WTC11 (cell line): ENCODE data around the gene BAK1. TPM values are rescaled to one million over a fixed set of nuclear protein-coding genes. Genes with fewer than 3 reads are reported as not detected.

Experiments used
- ATAC-seq: fragments of 200-7000 bp; cut with Tn5 transposase; 2 replicates; pipeline ENCODE4 v1.10.0; 2021; ENCODE audit warnings: mild to moderate bottlenecking, moderate library complexity
- CTCF ChIA-PET: fragments of 300-600 bp; sonication (Branson Sonifier 250); formaldehyde crosslinking; loops from one replicate; lab custom pipeline; 2021; ENCODE audit warnings: antibody characterized with exemption; lab: Charles Lee
- POLR2A ChIA-PET: fragments of 350-600 bp; sonication (Branson Sonifier 250); formaldehyde crosslinking; loops from one replicate; lab custom pipeline; 2021; ENCODE audit warnings: antibody characterized with exemption; lab: Charles Lee
- DNase-seq: peaks from one replicate; pipeline ENCODE4 v3.0.0; 2021; ENCODE audit warnings: low spot score
- H3K27ac Mint-ChIP-seq: 2 replicates; pipeline ENCODE4 v1.8.0; 2021; ENCODE audit warnings: mixed read lengths
- H3K27me3 Mint-ChIP-seq: 2 replicates; pipeline ENCODE4 v1.8.0; 2021; ENCODE audit warnings: low read depth, mild to moderate bottlenecking, moderate library complexity, mixed read lengths
- H3K36me3 Mint-ChIP-seq: 2 replicates; pipeline ENCODE4 v1.8.0; 2021; ENCODE audit warnings: mixed read lengths
- H3K4me1 Mint-ChIP-seq: 2 replicates; pipeline ENCODE4 v1.8.0; 2022; ENCODE audit warnings: mixed read lengths
- H3K4me3 Mint-ChIP-seq: 2 replicates; pipeline ENCODE4 v1.8.0; 2021; ENCODE audit warnings: mild to moderate bottlenecking, moderate library complexity, mixed read lengths
- H3K9me3 Mint-ChIP-seq: 2 replicates; pipeline ENCODE4 v1.8.0; 2021; ENCODE audit warnings: mixed read lengths
- ATF1 ChIP-seq: sonication (generic); formaldehyde crosslinking; IDR thresholded peaks from 2 replicates; pipeline ENCODE4 v1.8.1; 2023; ENCODE audit warnings: mild to moderate bottlenecking, moderate library complexity, missing genetic modification reagents
- ATF6 ChIP-seq: sonication (generic); formaldehyde crosslinking; IDR thresholded peaks from 2 replicates; pipeline ENCODE4 v1.8.1; 2023; ENCODE audit warnings: mild to moderate bottlenecking, missing genetic modification reagents
- ERG ChIP-seq: fragments of 250-450 bp; sonication (Bioruptor Pico); IDR thresholded peaks from 2 replicates; pipeline ENCODE4 v1.8.0; 2021; ENCODE audit warnings: mild to moderate bottlenecking
- FOXP1 ChIP-seq: sonication (generic); formaldehyde crosslinking; IDR thresholded peaks from 2 replicates; pipeline ENCODE4 v1.8.0; 2022; ENCODE audit warnings: missing genetic modification reagents, mild to moderate bottlenecking, moderate library complexity, borderline replicate concordance
- GRHL2 ChIP-seq: fragments of 250-450 bp; sonication (Bioruptor Pico); IDR thresholded peaks from 2 replicates; pipeline ENCODE4 v1.8.0; 2022; ENCODE audit warnings: mild to moderate bottlenecking, moderate library complexity; ENCODE audit not compliant: insufficient replicate concordance, severe bottlenecking
- TCF7 ChIP-seq: sonication (generic); formaldehyde crosslinking; IDR thresholded peaks from 2 replicates; pipeline ENCODE4 v1.8.0; 2022; ENCODE audit warnings: mild to moderate bottlenecking, low read depth, missing genetic modification reagents, moderate library complexity
- ZBTB43 ChIP-seq: sonication (generic); formaldehyde crosslinking; IDR thresholded peaks from 2 replicates; pipeline ENCODE4 v1.8.1; 2023; ENCODE audit warnings: mild to moderate bottlenecking, missing genetic modification reagents
- ZNF317 ChIP-seq: sonication (generic); formaldehyde crosslinking; IDR thresholded peaks from 2 replicates; pipeline ENCODE4 v1.8.1; 2023; ENCODE audit warnings: low read depth, mild to moderate bottlenecking, moderate library complexity, missing genetic modification reagents, borderline replicate concordance
- ZNF425 ChIP-seq: fragments of 250-450 bp; sonication (Bioruptor Pico); conservative IDR thresholded peaks from 2 replicates; pipeline ENCODE4 v1.9.0; 2021; ENCODE audit warnings: mild to moderate bottlenecking
- total RNA-seq: library from RNA; stranded (reverse); gene quantifications from 3 replicates; pipeline ENCODE4 v1.2.3, GENCODE V29; 2021
- TF ChIP-seq, protein P1 (sequence below): sonication (generic); formaldehyde crosslinking; IDR thresholded peaks from 2 replicates; pipeline ENCODE4 v1.8.1; 2022; ENCODE audit warnings: low read depth, mild to moderate bottlenecking, moderate library complexity, missing genetic modification reagents, borderline replicate concordance
- TF ChIP-seq, protein P2 (sequence below): sonication (generic); formaldehyde crosslinking; IDR thresholded peaks from 2 replicates; pipeline ENCODE4 v1.8.1; 2023; ENCODE audit warnings: mild to moderate bottlenecking, moderate library complexity, missing genetic modification reagents

The BAK1 gene
- total RNA-seq, 1 experiment from 2014 or later = 40.5 TPM

GRCh38 chr6:33579828-33580714 is at the start of gene BAK1 (continued):
- TF ChIP-seq, protein P1, sequence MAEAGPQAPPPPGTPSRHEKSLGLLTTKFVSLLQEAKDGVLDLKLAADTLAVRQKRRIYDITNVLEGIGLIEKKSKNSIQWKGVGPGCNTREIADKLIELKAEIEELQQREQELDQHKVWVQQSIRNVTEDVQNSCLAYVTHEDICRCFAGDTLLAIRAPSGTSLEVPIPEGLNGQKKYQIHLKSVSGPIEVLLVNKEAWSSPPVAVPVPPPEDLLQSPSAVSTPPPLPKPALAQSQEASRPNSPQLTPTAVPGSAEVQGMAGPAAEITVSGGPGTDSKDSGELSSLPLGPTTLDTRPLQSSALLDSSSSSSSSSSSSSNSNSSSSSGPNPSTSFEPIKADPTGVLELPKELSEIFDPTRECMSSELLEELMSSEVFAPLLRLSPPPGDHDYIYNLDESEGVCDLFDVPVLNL (CRISPR knock-in tag) = no peak
- TF ChIP-seq GRHL2 (CRISPR knock-in tag) (no peak), TCF7 (CRISPR knock-in tag) (no peak; the same call in 1 of the 2 replicates), ATF1 (CRISPR knock-in tag) (no peak), ATF6 (CRISPR knock-in tag) (no peak), ZNF425 (CRISPR knock-in tag) (no peak), ZBTB43 (CRISPR knock-in tag) (no peak; the same call in 1 of the 2 replicates), ERG (CRISPR knock-in tag) (no peak), ZNF317 (CRISPR knock-in tag) (no peak), FOXP1 (CRISPR knock-in tag) (0 out of 2 replicates have a peak, but pooled peaks have one; percentile 67)
- TF ChIP-seq, protein P2, sequence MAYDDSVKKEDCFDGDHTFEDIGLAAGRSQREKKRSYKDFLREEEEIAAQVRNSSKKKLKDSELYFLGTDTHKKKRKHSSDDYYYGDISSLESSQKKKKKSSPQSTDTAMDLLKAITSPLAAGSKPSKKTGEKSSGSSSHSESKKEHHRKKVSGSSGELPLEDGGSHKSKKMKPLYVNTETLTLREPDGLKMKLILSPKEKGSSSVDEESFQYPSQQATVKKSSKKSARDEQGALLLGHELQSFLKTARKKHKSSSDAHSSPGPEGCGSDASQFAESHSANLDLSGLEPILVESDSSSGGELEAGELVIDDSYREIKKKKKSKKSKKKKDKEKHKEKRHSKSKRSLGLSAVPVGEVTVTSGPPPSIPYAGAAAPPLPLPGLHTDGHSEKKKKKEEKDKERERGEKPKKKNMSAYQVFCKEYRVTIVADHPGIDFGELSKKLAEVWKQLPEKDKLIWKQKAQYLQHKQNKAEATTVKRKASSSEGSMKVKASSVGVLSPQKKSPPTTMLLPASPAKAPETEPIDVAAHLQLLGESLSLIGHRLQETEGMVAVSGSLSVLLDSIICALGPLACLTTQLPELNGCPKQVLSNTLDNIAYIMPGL (CRISPR knock-in tag) = no peak

- Mint-ChIP-seq H3K4me3 (no peak overlapping the region), H3K27ac (peak overlapping the region; percentile 88; the same call in 1 of the 2 replicates), H3K27me3 (peaks cover 7% of the 10 kb centered on the region; the same call in 1 of the 2 replicates), H3K9me3 (no peaks in the 10 kb centered on the region), H3K36me3 (no peaks in the 10 kb centered on the region; the same call in 1 of the 2 replicates), H3K4me1 (peaks cover 49% of the 10 kb centered on the region)
- no peak for ATAC-seq
- ChIA-PET CTCF (interaction anchor here (1.2 kb wide), 2 partner anchors 25 to 39 kb away, joined by 3 to 6 read pairs; no protein-coding TSS in a partner anchor), POLR2A (interaction anchor here (0.7 kb wide), 1 partner anchor 219 kb away, joined by 4 read pairs; no protein-coding TSS in a partner anchor)
- DNase-seq = no peak
- TF ChIP-seq, protein P1 (CRISPR knock-in tag) = no peak
Measured at GRCh38 chr6:33628401-33628964, 48.4 kb upstream of the BAK1 start.
